Neutrophil (primary cell): ENCODE measurements around the gene ABCD1.

Experiments used
- H3K27ac ChIP-seq: fragments of 200-600 bp; sonication (generic); 2 replicates; pipeline ENCODE4 v1.5.1; 2016; ENCODE audit warnings: mild to moderate bottlenecking, moderate library complexity
- H3K27me3 ChIP-seq: fragments of 200-600 bp; sonication (generic); 2 replicates; pipeline ENCODE4 v1.6.0; 2016; ENCODE audit warnings: mild to moderate bottlenecking
- H3K36me3 ChIP-seq: fragments of 200-600 bp; sonication (generic); 2 replicates; pipeline ENCODE4 v1.5.1; 2017
- H3K4me1 ChIP-seq, 2 experiments: fragments of 200-600 bp in 1 of 2; sonication (generic) in 1 of 2; 1 replicate in 1 of 2; 2 replicates in 1 of 2; pipeline versions ENCODE4 v1.5.1 to v1.6.1; 2013 to 2016; ENCODE audit warnings: low read depth in 1 of 2, low read length in 1 of 2, mild to moderate bottlenecking in 1 of 2, moderate library complexity in 1 of 2; ENCODE audit not compliant: control insufficient read depth in 1 of 2, insufficient read depth in 1 of 2
- H3K4me3 ChIP-seq, 2 experiments: fragments of 200-600 bp in 1 of 2; sonication (generic) in 1 of 2; 1 replicate in 1 of 2; 2 replicates in 1 of 2; pipeline ENCODE4 v1.5.1; 2013 to 2016; ENCODE audit warnings: low read depth in 1 of 2, low read length in 1 of 2, mild to moderate bottlenecking in 1 of 2, moderate library complexity in 1 of 2
- H3K9me3 ChIP-seq: fragments of 200-600 bp; sonication (generic); 2 replicates; pipeline ENCODE4 v1.5.1; 2016
- CTCF ChIP-seq: fragments of 200-600 bp; sonication (generic); IDR thresholded peaks from 2 replicates; pipeline ENCODE4 v1.5.1; 2016; ENCODE audit warnings: antibody characterized with exemption

Gene ABCD1

GRCh38 chrX:153784325-153784967, 59.8 kb downstream of the ABCD1 start:
- Histone ChIP-seq H3K4me3 (no peak overlapping the region), H3K4me1 (no peaks in the 10 kb centered on the region), H3K9me3 (no peaks in the 10 kb centered on the region), H3K36me3 (peaks cover 61% of the 10 kb centered on the region), H3K27me3 (peaks cover 27% of the 10 kb centered on the region), H3K27ac (no peak overlapping the region)
- no peak for TF ChIP-seq CTCF

- peaks cover 69% of the 10 kb centered on the region for H3K36me3 ChIP-seq
- no peaks in the 10 kb centered on the region for H3K9me3 ChIP-seq
- H3K27ac ChIP-seq: no peak overlapping the region
- H3K4me3 ChIP-seq: no peak overlapping the region
- H3K27me3 ChIP-seq: peaks cover 4% of the 10 kb centered on the region
- no peak for TF ChIP-seq CTCF
- H3K4me1 ChIP-seq: no peaks in the 10 kb centered on the region
Observed at GRCh38 chrX:153786669-153787068, 62.0 kb downstream of the ABCD1 start.

GRCh38 chrX:153789654-153790053, 65.0 kb downstream of the ABCD1 start:
- no peaks in the 10 kb centered on the region for H3K9me3 ChIP-seq
- no peak overlapping the region for H3K27ac ChIP-seq
- no peak for TF ChIP-seq CTCF
- H3K27me3 ChIP-seq: no peaks in the 10 kb centered on the region
- H3K4me1 ChIP-seq: peaks cover 10 to 14% of the 10 kb centered on the region in 2 experiments
- no peak overlapping the region for H3K4me3 ChIP-seq
- peaks cover 54% of the 10 kb centered on the region for H3K36me3 ChIP-seq

- H3K36me3 ChIP-seq: peaks cover 38% of the 10 kb centered on the region
- no peaks in the 10 kb centered on the region for H3K9me3 ChIP-seq
- H3K4me1 ChIP-seq: peaks cover 21% of the 10 kb centered on the region in 2 experiments
- no peak overlapping the region for H3K27ac ChIP-seq
- TF ChIP-seq CTCF: no peak
- no peak overlapping the region for H3K4me3 ChIP-seq
- H3K27me3 ChIP-seq: no peaks in the 10 kb centered on the region
Observed at GRCh38 chrX:153791104-153791852, 66.6 kb downstream of the ABCD1 start.

GRCh38 chrX:153792368-153792767, 67.7 kb downstream of the ABCD1 start:
- Histone ChIP-seq H3K4me3 (no peak overlapping the region), H3K27me3 (no peaks in the 10 kb centered on the region), H3K36me3 (peaks cover 31% of the 10 kb centered on the region), H3K9me3 (no peaks in the 10 kb centered on the region), H3K4me1 (peaks cover 21% of the 10 kb centered on the region in 2 experiments), H3K27ac (peak overlapping the region; percentile 95)
- no peak for TF ChIP-seq CTCF
